OCI-LY3 (cell line): ENCODE data around the gene TRIM63.

Experiments
- H2AFZ ChIP-seq: fragments of 200-600, 300-600 bp; shearing (Covaris generic); 2 replicates; pipeline ENCODE4 v1.6.0; 2014; ENCODE audit warnings: antibody characterized with exemption, low read depth, low read length
- H3K27ac ChIP-seq: fragments of 200-600, 300-600 bp; sonication (generic); 2 replicates; pipeline ENCODE4 v1.5.1; 2014; ENCODE audit warnings: mild to moderate bottlenecking, low read length, moderate library complexity, mixed read lengths
- H3K27me3 ChIP-seq: fragments of 200-600, 300-600 bp; sonication (generic); 2 replicates; pipeline ENCODE4 v1.6.1; 2014; ENCODE audit warnings: low read depth, low read length, mixed read lengths
- H3K36me3 ChIP-seq: fragments of 200-600, 300-600 bp; sonication (generic); replicated peaks from 2 replicates; pipeline ENCODE3; 2014; ENCODE audit warnings: low read depth, low read length, mixed read lengths
- H3K4me1 ChIP-seq: fragments of 300-600, 200-600 bp; sonication (generic); 2 replicates; pipeline ENCODE4 v1.6.1; 2014; ENCODE audit warnings: low read length, mixed read lengths
- H3K4me2 ChIP-seq: fragments of 200-600, 300-600 bp; sonication (generic); 2 replicates; pipeline ENCODE4 v1.6.1; 2014; ENCODE audit warnings: low read length, mixed read lengths
- H3K4me3 ChIP-seq: fragments of 300-600, 200-600 bp; sonication (generic); 2 replicates; pipeline ENCODE4 v1.5.1; 2014; ENCODE audit warnings: antibody characterized with exemption, mild to moderate bottlenecking, low read length, moderate library complexity
- H3K79me2 ChIP-seq: fragments of 300-600, 200-600 bp; shearing (Covaris generic); 2 replicates; pipeline ENCODE4 v1.6.1; 2014; ENCODE audit warnings: mild to moderate bottlenecking, low read length, mixed read lengths
- H3K9ac ChIP-seq: fragments of 300-600, 200-600 bp; shearing (Covaris generic); 2 replicates; pipeline ENCODE4 v1.6.0; 2014; ENCODE audit warnings: mild to moderate bottlenecking, low read length, moderate library complexity
- H3K9me3 ChIP-seq: fragments of 200-600, 300-600 bp; shearing (Covaris generic); 2 replicates; pipeline ENCODE4 v1.6.1; 2014; ENCODE audit warnings: low read length, mixed read lengths; ENCODE audit not compliant: insufficient read depth
- H4K20me1 ChIP-seq: fragments of 200-600, 300-600 bp; sonication (generic); 2 replicates; pipeline ENCODE4 v1.6.1; 2016; ENCODE audit warnings: low read length, mixed read lengths; ENCODE audit not compliant: insufficient read depth
- CTCF ChIP-seq: fragments of 200-600, 300-600 bp; sonication (generic); IDR thresholded peaks from 2 replicates; pipeline ENCODE4 v1.5.1; 2014; ENCODE audit warnings: antibody characterized with exemption, low read length, low read depth
- EZH2phosphoT487 ChIP-seq: fragments of 200-600 bp; shearing (Covaris generic); IDR thresholded peaks from 2 replicates; pipeline ENCODE4 v1.6.1; 2018; ENCODE audit warnings: antibody characterized with exemption, mixed run types, low read depth

Gene TRIM63

GRCh38 chr1:26090893-26091292 is 23.5 kb upstream of the TRIM63 start:
- no peaks in the 10 kb centered on the region for H3K9me3 ChIP-seq
- H3K4me3 ChIP-seq = no peak overlapping the region
- no peak overlapping the region for H2AFZ ChIP-seq
- no peak overlapping the region for H3K27ac ChIP-seq
- no peaks in the 10 kb centered on the region for H3K79me2 ChIP-seq
- no peaks in the 10 kb centered on the region for H4K20me1 ChIP-seq
- H3K27me3 ChIP-seq = no peaks in the 10 kb centered on the region
- H3K4me1 ChIP-seq = no peaks in the 10 kb centered on the region
- no peaks in the 10 kb centered on the region for H3K36me3 ChIP-seq
- no peak overlapping the region for H3K4me2 ChIP-seq
- H3K9ac ChIP-seq = no peak overlapping the region
- TF ChIP-seq CTCF (no peak), EZH2phosphoT487 (no peak)

- no peaks in the 10 kb centered on the region for H4K20me1 ChIP-seq
- no peaks in the 10 kb centered on the region for H3K36me3 ChIP-seq
- H3K4me1 ChIP-seq = no peaks in the 10 kb centered on the region
- H2AFZ ChIP-seq = no peak overlapping the region
- no peaks in the 10 kb centered on the region for H3K9me3 ChIP-seq
- no peaks in the 10 kb centered on the region for H3K79me2 ChIP-seq
- TF ChIP-seq CTCF (no peak), EZH2phosphoT487 (no peak)
- H3K27ac ChIP-seq = no peak overlapping the region
- H3K4me3 ChIP-seq = no peak overlapping the region
- H3K9ac ChIP-seq = no peak overlapping the region
- H3K4me2 ChIP-seq = no peak overlapping the region
- no peaks in the 10 kb centered on the region for H3K27me3 ChIP-seq
These were observed 21.7 kb upstream of the TRIM63 start for GRCh38 chr1:26089125-26089524.

GRCh38 chr1:26084844-26085243 is 17.4 kb upstream of the TRIM63 start:
- Histone ChIP-seq H3K9me3 (no peaks in the 10 kb centered on the region), H3K4me1 (no peaks in the 10 kb centered on the region), H3K4me2 (no peak overlapping the region), H3K36me3 (no peaks in the 10 kb centered on the region), H4K20me1 (no peaks in the 10 kb centered on the region), H3K27me3 (0 out of 2 replicates have a peak, but pooled peaks cover 5% of the 10 kb centered on the region), H3K27ac (no peak overlapping the region), H2AFZ (no peak overlapping the region), H3K4me3 (no peak overlapping the region), H3K79me2 (no peaks in the 10 kb centered on the region), H3K9ac (no peak overlapping the region)
- TF ChIP-seq EZH2phosphoT487 = no peak
- no peak for TF ChIP-seq CTCF

- Histone ChIP-seq H2AFZ (no peak overlapping the region), H3K4me1 (no peaks in the 10 kb centered on the region), H3K27ac (no peak overlapping the region), H3K9ac (no peak overlapping the region), H3K36me3 (no peaks in the 10 kb centered on the region), H3K9me3 (no peaks in the 10 kb centered on the region), H3K4me3 (no peak overlapping the region), H3K27me3 (0 out of 2 replicates have a peak, but pooled peaks cover 5% of the 10 kb centered on the region), H3K4me2 (no peak overlapping the region), H3K79me2 (no peaks in the 10 kb centered on the region), H4K20me1 (no peaks in the 10 kb centered on the region)
- no peak for TF ChIP-seq EZH2phosphoT487
- TF ChIP-seq CTCF = no peak
These were observed 16.7 kb upstream of the TRIM63 start for GRCh38 chr1:26084091-26084561.
